H1 (cell line): Measurements from ENCODE around the gene KIF26A. TPM values are rescaled to one million over a fixed set of nuclear protein-coding genes. Genes with fewer than 3 reads are reported as not detected.

Source experiments
- CTCF ChIA-PET: fragments of 300-600 bp; sonication (Branson Sonifier 250); formaldehyde crosslinking; loops from one replicate; lab custom pipeline; 2021; ENCODE audit not compliant: partially characterized antibody; lab: Charles Lee
- POLR2A ChIA-PET: fragments of 300-600 bp; sonication (Branson Sonifier 250); formaldehyde crosslinking; loops from one replicate; lab custom pipeline; 2021; ENCODE audit warnings: inconsistent platforms; ENCODE audit not compliant: partially characterized antibody; lab: Charles Lee
- DNase-seq, 2 experiments: peaks; one replicate each; pipeline versions ENCODE4 v3.0.0 to v3.0.0-alpha.2; 2010 to 2022; ENCODE audit warnings: low spot score in 2 of 2, low read depth in 1 of 2, mixed read lengths in 1 of 2
- FAIRE-seq: peaks from 2 replicates; lab custom pipeline; 2011; peaks lifted over from hg19 to GRCh38; lab: Jason Lieb, UNC
- H2AFZ ChIP-seq: 2 replicates; pipeline ENCODE4 v1.8.1; 2012; ENCODE audit warnings: low read length, inconsistent platforms
- H2AK5ac ChIP-seq: 2 replicates; pipeline ENCODE4 v1.6.1; 2013; ENCODE audit warnings: low read depth, low read length
- H2BK120ac ChIP-seq: replicated peaks from 2 replicates; pipeline ENCODE3; 2013; ENCODE audit warnings: low read depth, low read length, inconsistent platforms
- H2BK12ac ChIP-seq: 2 replicates; pipeline ENCODE4 v1.6.1; 2013; ENCODE audit warnings: low read depth, low read length
- H2BK15ac ChIP-seq: 2 replicates; pipeline ENCODE4 v1.6.1; 2013; ENCODE audit warnings: low read length
- H2BK20ac ChIP-seq: 2 replicates; pipeline ENCODE4 v1.6.1; 2013; ENCODE audit warnings: low read length
- H2BK5ac ChIP-seq: 2 replicates; pipeline ENCODE4 v1.6.1; 2013; ENCODE audit warnings: low read depth, low read length
- H3K14ac ChIP-seq: 2 replicates; pipeline ENCODE4 v1.6.1; 2013; ENCODE audit warnings: inconsistent platforms; ENCODE audit not compliant: insufficient read length
- H3K18ac ChIP-seq: 2 replicates; pipeline ENCODE4 v1.6.1; 2013; ENCODE audit warnings: low read length; ENCODE audit errors: extremely low read depth
- H3K23ac ChIP-seq: 2 replicates; pipeline ENCODE4 v1.6.1; 2013; ENCODE audit warnings: inconsistent platforms; ENCODE audit not compliant: insufficient read length
- H3K23me2 ChIP-seq: 2 replicates; pipeline ENCODE4 v1.6.1; 2013; ENCODE audit warnings: low read depth, low read length
- H3K27ac ChIP-seq: 2 replicates; pipeline ENCODE4 v1.6.1; 2011; ENCODE audit warnings: low read depth, low read length, inconsistent platforms
- H3K27me3 ChIP-seq, 4 experiments: replicated peaks in 1 of 4; 1 replicate in 1 of 4; 2 replicates in 3 of 4; pipeline versions ENCODE4 v1.6.1 to v1.8.1; 2011 to 2013; ENCODE audit warnings: low read length in 3 of 4, mild to moderate bottlenecking in 3 of 4, inconsistent platforms in 2 of 4, mixed read lengths in 2 of 4, moderate library complexity in 1 of 4; ENCODE audit not compliant: control insufficient read depth in 3 of 4, insufficient read depth in 3 of 4; ENCODE audit errors: extremely low read depth in 1 of 4
- H3K36me3 ChIP-seq, 4 experiments: 2 replicates each; pipeline versions ENCODE4 v1.6.1 to v1.8.1; 2011 to 2013; ENCODE audit warnings: mild to moderate bottlenecking in 4 of 4, low read length in 3 of 4, moderate library complexity in 2 of 4, control low read depth in 1 of 4, inconsistent platforms in 1 of 4; ENCODE audit not compliant: insufficient read depth in 4 of 4, control insufficient read depth in 2 of 4
- H3K4ac ChIP-seq: replicated peaks from 2 replicates; pipeline ENCODE3; 2013; ENCODE audit warnings: low read length, low read depth, mixed read lengths, inconsistent platforms; ENCODE audit not compliant: insufficient read length
- H3K4me1 ChIP-seq, 4 experiments: replicated peaks in 1 of 4; 1 replicate in 1 of 4; 2 replicates in 3 of 4; pipeline versions ENCODE4 v1.6.1 to v1.8.1; 2011 to 2013; ENCODE audit warnings: low read length in 3 of 4, inconsistent platforms in 2 of 4, mixed read lengths in 1 of 4; ENCODE audit not compliant: insufficient read depth in 4 of 4, control insufficient read depth in 3 of 4
- H3K4me2 ChIP-seq, 2 experiments: 2 replicates each; pipeline versions ENCODE4 v1.6.1 to v1.8.1; 2011 to 2013; ENCODE audit warnings: low read depth in 2 of 2, low read length in 2 of 2, control low read depth in 1 of 2, inconsistent platforms in 1 of 2, mild to moderate bottlenecking in 1 of 2; ENCODE audit not compliant: insufficient read depth in 1 of 2
- H3K4me3 ChIP-seq, 4 experiments: fragments of 200-600, 300-600 bp in 1 of 4; sonication (generic), shearing (Covaris generic), sonication (Bioruptor Twin) in 1 of 4; 2 replicates each; pipeline versions ENCODE4 v1.5.1 to v1.8.1; 2011 to 2016; ENCODE audit warnings: low read length in 4 of 4, low read depth in 3 of 4, control low read depth in 2 of 4, inconsistent platforms in 2 of 4, mild to moderate bottlenecking in 2 of 4, mixed read lengths in 1 of 4, moderate library complexity in 1 of 4; ENCODE audit not compliant: insufficient read depth in 2 of 4; ENCODE audit errors: extremely low read depth in 1 of 4
- H3K56ac ChIP-seq: replicated peaks from 2 replicates; pipeline ENCODE3; 2013; ENCODE audit warnings: low read depth, mild to moderate bottlenecking, mixed read lengths, low read length, inconsistent platforms; ENCODE audit not compliant: insufficient read length
- H3K79me1 ChIP-seq: 2 replicates; pipeline ENCODE4 v1.6.1; 2013; ENCODE audit warnings: low read depth, low read length, control low read depth
- H3K79me2 ChIP-seq, 2 experiments: 2 replicates each; pipeline versions ENCODE4 v1.6.1 to v1.8.1; 2012 to 2013; ENCODE audit warnings: low read length in 2 of 2, mild to moderate bottlenecking in 2 of 2, inconsistent platforms in 1 of 2; ENCODE audit not compliant: insufficient read depth in 2 of 2, control insufficient read depth in 1 of 2
- H3K9ac ChIP-seq, 4 experiments: replicated peaks in 1 of 4; 1 replicate in 1 of 4; 2 replicates in 3 of 4; pipeline versions ENCODE4 v1.6.1 to v1.8.1; 2011 to 2013; ENCODE audit warnings: low read depth in 3 of 4, low read length in 3 of 4, control low read depth in 2 of 4, mild to moderate bottlenecking in 2 of 4, moderate library complexity in 2 of 4, inconsistent platforms in 1 of 4; ENCODE audit errors: extremely low read depth in 1 of 4
- H3K9me3 ChIP-seq, 2 experiments: 2 replicates each; pipeline versions ENCODE4 v1.6.1 to v1.8.1; 2012 to 2013; ENCODE audit warnings: mild to moderate bottlenecking in 2 of 2, moderate library complexity in 2 of 2, control low read depth in 1 of 2, inconsistent platforms in 1 of 2, low read depth in 1 of 2, low read length in 1 of 2, mixed read lengths in 1 of 2; ENCODE audit not compliant: insufficient read depth in 2 of 2
- H4K20me1 ChIP-seq, 2 experiments: replicated peaks in 1 of 2; 2 replicates each; pipeline versions ENCODE3 to v1.8.1; 2011 to 2013; ENCODE audit warnings: inconsistent platforms in 2 of 2, low read length in 2 of 2, mild to moderate bottlenecking in 1 of 2; ENCODE audit not compliant: insufficient read depth in 2 of 2, control insufficient read depth in 1 of 2
- H4K5ac ChIP-seq: 2 replicates; pipeline ENCODE4 v1.6.1; 2013; ENCODE audit warnings: low read length, low read depth, mixed read lengths, inconsistent platforms; ENCODE audit not compliant: insufficient read length
- H4K8ac ChIP-seq: 2 replicates; pipeline ENCODE4 v1.8.0; 2013; ENCODE audit warnings: mild to moderate bottlenecking, moderate library complexity, low read length, inconsistent platforms; ENCODE audit not compliant: insufficient read depth; ENCODE audit errors: extremely low read depth
- H4K91ac ChIP-seq: replicated peaks from 2 replicates; pipeline ENCODE3; 2013; ENCODE audit warnings: low read length, mixed read lengths, inconsistent platforms; ENCODE audit not compliant: insufficient read length
- POLR2A ChIP-seq, 2 experiments: IDR thresholded peaks; 1 replicate in 1 of 2; 2 replicates in 1 of 2; pipeline ENCODE4 v1.6.1; 2011; ENCODE audit warnings: low read depth in 2 of 2, low read length in 2 of 2, mild to moderate bottlenecking in 2 of 2; ENCODE audit errors: control extremely low read depth in 1 of 2
- WGBS, 2 experiments: shearing (Covaris generic) in 1 of 2; methylation state at CpG; one replicate each; pipeline versions ENCODE4 v1.1.6 to v1.1.7; 2013 to 2015; ENCODE audit warnings: low lambda C conversion rate in 2 of 2, mixed read lengths in 2 of 2, inconsistent platforms in 1 of 2, low coverage in 1 of 2, missing lambda C conversion rate in 1 of 2; ENCODE audit not compliant: insufficient replicate concordance in 2 of 2, insufficient coverage in 1 of 2, insufficient read length in 1 of 2; ENCODE audit errors: extremely low coverage in 1 of 2, missing lambda C conversion rate in 1 of 2; 5-methylcytosine and 5-hydroxymethylcytosine counted together
- polyA plus RNA-seq, 7 experiments: library from polyadenylated mRNA; depleted of rRNA in 3 of 7; stranded (reverse) in 5 of 7; unstranded in 2 of 7; fragments of >200 nt in 5 of 7; fragments of 200-250 nt in 2 of 7; gene quantifications; 1 replicate in 5 of 7; 2 replicates in 1 of 7; 4 replicates in 1 of 7; pipeline versions ENCODE4 v1.2.1 to v1.2.3, GENCODE V29; 2011 to 2013; ENCODE audit warnings: missing spikeins in 2 of 7, mixed read lengths in 2 of 7
- total RNA-seq: library from RNA; stranded (reverse); fragmentation: NEBNext Ultra II Directional; extraction: Animal tissue kit (Norgen Biotek cat#: 25700); gene quantifications from 2 replicates; pipeline ENCODE4 v1.2.1, GENCODE V29; 2021
- TF ChIP-seq, protein P1 (sequence below), 3 experiments: IDR thresholded peaks; 1 replicate in 2 of 3; 2 replicates in 1 of 3; pipeline versions ENCODE4 v1.5.1 to v1.6.1; 2011; ENCODE audit warnings: low read length in 3 of 3, mild to moderate bottlenecking in 3 of 3, inconsistent platforms in 2 of 3, low read depth in 1 of 3, moderate library complexity in 1 of 3; ENCODE audit not compliant: insufficient read depth in 1 of 3; ENCODE audit errors: control extremely low read depth in 1 of 3

KIF26A gene
- total and polyA plus RNA-seq, 2 of the 8 experiments (the other 6 are each of a cell fraction or from before 2014, with no cell fraction given): 11.5 to 41.6 TPM

DNA sequence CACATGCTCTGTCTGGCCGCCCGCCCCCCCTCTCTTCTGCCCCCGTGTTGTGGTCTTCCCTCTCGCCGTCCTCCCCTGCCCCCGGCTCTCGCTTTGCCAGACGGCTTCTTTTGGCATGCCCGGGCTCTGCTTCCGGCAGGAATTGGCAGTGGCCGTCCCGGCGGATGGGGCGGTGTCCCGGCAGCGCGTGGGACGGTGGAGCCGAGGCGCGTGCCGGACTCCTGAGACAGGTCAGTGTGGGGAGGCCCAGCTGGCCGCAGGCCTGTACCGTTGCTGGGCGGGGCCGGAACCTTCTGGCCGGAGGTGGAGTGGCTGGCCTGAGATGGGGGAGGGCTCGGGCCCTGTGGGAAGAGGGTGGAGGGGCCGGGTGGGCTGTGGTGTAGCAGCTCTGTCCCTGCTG, 17.1 kb downstream of the KIF26A start:
- CTCF ChIA-PET: interaction anchor here (0.7 to 1.5 kb wide), 4 partner anchors 12 to 1927 kb away, joined by 3 to 4 read pairs (median 3); no protein-coding TSS in a partner anchor

More for the DNA sequence above, 17.1 kb downstream of the KIF26A start:
- H2AFZ ChIP-seq: no peak overlapping the region
- POLR2A ChIA-PET: interaction anchor here (1.3 kb wide), 1 partner anchor 11 kb away, joined by 3 read pairs; no protein-coding TSS in a partner anchor
- no peaks in the 10 kb centered on the region for H3K9me3 ChIP-seq
- H2BK5ac ChIP-seq: no peak overlapping the region
- H2AK5ac ChIP-seq: no peak overlapping the region
- FAIRE-seq (no peak), DNase-seq (no peak)
- no peak overlapping the region for H2BK120ac ChIP-seq
- no peak overlapping the region for H3K4me3 ChIP-seq
- H3K4ac ChIP-seq: no peak overlapping the region
- H3K23me2 ChIP-seq: no peaks in the 10 kb centered on the region
- H3K18ac ChIP-seq: no peak overlapping the region; the same call in 1 of the 2 replicates
- no peak overlapping the region for H2BK12ac ChIP-seq
- no peak overlapping the region for H3K9ac ChIP-seq
- peaks cover 4 to 23% of the 10 kb centered on the region in 2 experiments for H4K20me1 ChIP-seq
- no peak overlapping the region for H3K4me2 ChIP-seq
- peaks cover 0 to 13% (median 10%) of the 10 kb centered on the region in 4 experiments; a peak in 4 of 8 replicates for H3K36me3 ChIP-seq
- H3K14ac ChIP-seq: no peak overlapping the region
- H4K91ac ChIP-seq: no peak overlapping the region
- H3K4me1 ChIP-seq: peaks cover 0 to 10% (median 5%) of the 10 kb centered on the region in 4 experiments; a peak in 5 of 7 replicates
- peaks cover 0 to 31% of the 10 kb centered on the region in 2 experiments; a peak in 3 of 4 replicates for H3K79me2 ChIP-seq
- H4K8ac ChIP-seq: no peak overlapping the region
- no peak overlapping the region for H4K5ac ChIP-seq
- H2BK15ac ChIP-seq: no peak overlapping the region
- H3K23ac ChIP-seq: no peak overlapping the region
- no peak overlapping the region for H3K27ac ChIP-seq
- H3K79me1 ChIP-seq: peaks cover 32% of the 10 kb centered on the region
- 95% methylated on average over 17 of the region's 29 CpGs; no CpG with 5 or more reads in 1 of the 2 experiments for WGBS, 2 experiments
- H3K27me3 ChIP-seq: no peaks in the 10 kb centered on the region
- TF ChIP-seq, protein P1, sequence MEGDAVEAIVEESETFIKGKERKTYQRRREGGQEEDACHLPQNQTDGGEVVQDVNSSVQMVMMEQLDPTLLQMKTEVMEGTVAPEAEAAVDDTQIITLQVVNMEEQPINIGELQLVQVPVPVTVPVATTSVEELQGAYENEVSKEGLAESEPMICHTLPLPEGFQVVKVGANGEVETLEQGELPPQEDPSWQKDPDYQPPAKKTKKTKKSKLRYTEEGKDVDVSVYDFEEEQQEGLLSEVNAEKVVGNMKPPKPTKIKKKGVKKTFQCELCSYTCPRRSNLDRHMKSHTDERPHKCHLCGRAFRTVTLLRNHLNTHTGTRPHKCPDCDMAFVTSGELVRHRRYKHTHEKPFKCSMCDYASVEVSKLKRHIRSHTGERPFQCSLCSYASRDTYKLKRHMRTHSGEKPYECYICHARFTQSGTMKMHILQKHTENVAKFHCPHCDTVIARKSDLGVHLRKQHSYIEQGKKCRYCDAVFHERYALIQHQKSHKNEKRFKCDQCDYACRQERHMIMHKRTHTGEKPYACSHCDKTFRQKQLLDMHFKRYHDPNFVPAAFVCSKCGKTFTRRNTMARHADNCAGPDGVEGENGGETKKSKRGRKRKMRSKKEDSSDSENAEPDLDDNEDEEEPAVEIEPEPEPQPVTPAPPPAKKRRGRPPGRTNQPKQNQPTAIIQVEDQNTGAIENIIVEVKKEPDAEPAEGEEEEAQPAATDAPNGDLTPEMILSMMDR (IDR thresholded peaks at IDR 0.05; ENCODE audit: control extremely low read depth in 1 of 3, insufficient read depth in 1 of 3, low read depth in 1 of 3, low read length in 3 of 3): no peak
- TF ChIP-seq POLR2A (IDR thresholded peaks at IDR 0.05; ENCODE audit: control extremely low read depth in 1 of 2, low read depth in 2 of 2, low read length in 2 of 2): no peak
- H2BK20ac ChIP-seq: no peak overlapping the region
- no peak overlapping the region for H3K56ac ChIP-seq
